AG08396 (cell line): ENCODE data around the gene CFB.
"Not testable (repeated sequence)": the region's sequence is repeated elsewhere in the genome, so short reads cannot be mapped to it uniquely, and the experiment has no call there.

Experiments
- DNase-seq: peaks from one replicate; pipeline ENCODE4 v3.0.0; 2012; ENCODE audit warnings: low spot score, mixed read lengths

CFB gene

GRCh38 chr6:31945507-31946369, at the start of gene CFB:
CFB (plus strand) TSS chr6:31946095; CDS start chr6:31946222, 127 bp downstream.
- DNase-seq = peak; percentile 88

GRCh38 chr6:31896493-31896855, 49.4 kb upstream of the CFB start:
- DNase-seq = no peak

GRCh38 chr6:31896856-31897611, 48.9 kb upstream of the CFB start:
- no peak for DNase-seq

- DNase-seq = peak; percentile 93
Measured at GRCh38 chr6:31897612-31898382, 48.1 kb upstream of the CFB start, which contains the start of gene EHMT2. EHMT2 (minus strand) TSS chr6:31897698; CDS start chr6:31897677, 21 bp downstream.

DNA sequence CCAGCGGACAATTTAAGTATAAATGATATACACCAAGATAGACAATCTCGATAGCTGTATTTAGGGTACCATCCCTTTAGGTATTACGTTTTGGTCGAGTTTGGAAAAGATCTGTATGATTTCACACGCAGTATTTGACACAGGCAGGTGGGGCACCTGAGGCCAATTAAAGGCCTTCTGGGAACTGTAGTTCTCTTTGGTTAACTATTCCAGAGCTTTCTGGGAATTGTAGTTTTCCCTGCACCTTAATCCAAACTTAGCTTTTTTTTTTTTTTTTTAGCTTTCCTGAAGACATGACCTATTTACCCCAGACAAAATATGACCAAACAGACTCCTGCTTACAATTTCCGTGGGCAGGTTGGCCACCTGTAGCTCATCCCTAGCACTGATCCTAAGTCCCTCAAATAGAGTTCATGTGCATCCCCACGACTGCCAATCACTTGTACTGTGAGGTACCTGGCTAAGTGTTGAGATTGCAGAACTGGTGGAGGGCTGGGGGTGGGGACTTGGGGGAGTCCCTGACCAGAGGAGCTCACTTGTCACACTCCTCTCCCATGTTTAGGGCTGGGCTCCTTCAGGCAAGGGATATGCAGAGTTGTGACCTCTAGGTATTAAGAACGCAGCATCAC, 47.4 kb upstream of the CFB start:
- no peak for DNase-seq

DNA sequence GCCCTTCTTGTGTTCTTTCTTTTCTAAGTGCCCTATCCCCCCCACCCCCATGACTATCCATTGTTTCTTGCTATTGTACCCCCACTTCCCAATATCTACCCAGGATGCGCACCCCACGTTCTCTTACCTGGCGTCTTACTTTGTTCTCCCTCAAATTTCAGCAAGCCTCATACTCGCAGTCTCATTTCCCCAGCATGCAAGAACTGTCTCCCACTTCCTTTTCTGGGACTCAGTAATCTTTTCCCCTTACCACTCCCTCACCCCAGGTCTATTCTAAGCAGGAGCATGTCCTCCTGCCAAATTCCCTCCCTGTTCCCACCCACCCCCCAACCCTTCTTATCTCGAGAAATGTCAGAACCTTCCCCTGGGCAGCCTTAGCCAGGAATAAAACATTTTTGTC, 46.7 kb upstream of the CFB start:
- DNase-seq = no peak

GRCh38 chr6:31899882-31900722, 45.8 kb upstream of the CFB start:
- no peak for DNase-seq

GRCh38 chr6:31900917-31901414, 44.9 kb upstream of the CFB start:
- DNase-seq = no peak

- DNase-seq = peak; percentile 80
Measured at GRCh38 chr6:31901415-31901952, 44.4 kb upstream of the CFB start.

DNA sequence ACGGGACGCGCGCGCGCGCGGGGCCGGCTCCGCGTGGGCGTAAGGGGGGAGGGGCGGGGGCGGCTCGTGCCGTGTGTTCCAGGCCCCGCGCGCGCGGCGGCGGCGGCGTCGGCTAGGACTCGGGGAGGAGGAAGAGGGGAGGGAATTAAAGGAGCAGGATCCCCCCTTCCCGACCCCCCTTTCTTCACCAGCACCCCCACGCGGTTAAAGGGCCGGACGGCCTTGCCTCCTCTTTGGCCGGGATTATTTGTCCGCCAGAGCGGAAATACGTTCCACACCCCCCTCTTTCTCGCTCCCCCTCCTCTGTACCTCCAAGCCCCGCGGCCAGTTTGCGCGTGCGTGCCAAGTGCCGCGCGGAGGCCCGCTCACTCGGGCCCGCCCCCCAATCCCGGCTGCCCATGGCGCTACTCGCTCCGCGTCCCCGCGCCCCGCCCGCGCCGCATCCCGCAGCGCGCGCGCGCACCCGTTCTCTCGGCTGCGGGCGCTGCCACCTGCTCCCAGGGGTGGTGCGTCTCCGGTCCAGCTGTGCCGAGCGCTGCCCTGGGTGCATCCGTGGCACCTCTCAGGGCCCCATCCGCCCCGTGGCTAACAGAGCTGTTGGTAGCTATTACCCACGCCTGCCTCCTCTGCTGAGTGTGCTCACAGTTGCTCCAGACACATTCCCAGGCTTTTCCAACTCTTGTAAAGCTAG, 43.8 kb upstream of the CFB start, which contains the start of gene ZBTB12:
Gene ZBTB12, minus strand, starts transcription at position 134 of the 691 bp plus-strand sequence. CDS start 781 bp downstream, outside the sequence.
- DNase-seq = peak; percentile 97

GRCh38 chr6:31903957-31904356, 41.9 kb upstream of the CFB start:
- DNase-seq = no peak

DNA sequence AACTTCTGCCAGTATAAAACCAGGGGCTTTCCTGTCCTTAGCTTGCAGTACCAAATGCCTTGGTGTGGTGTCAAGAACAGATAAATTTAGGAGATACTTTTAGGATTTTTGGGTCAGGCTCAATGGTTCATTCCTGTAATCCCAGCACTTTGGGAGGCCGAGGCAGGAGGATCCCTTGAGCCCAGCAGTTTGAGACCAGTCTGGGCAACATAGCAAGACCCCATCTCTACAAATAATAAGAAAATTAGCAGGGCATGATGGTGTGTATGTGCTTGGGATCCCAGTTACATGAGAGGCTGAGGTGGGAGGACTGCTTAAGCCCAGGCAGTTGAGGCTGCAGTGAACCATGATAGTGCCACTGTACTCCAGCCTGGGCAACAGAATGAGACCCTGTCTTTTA, 40.9 kb upstream of the CFB start:
- DNase-seq = no peak

- no peak for DNase-seq
Measured at GRCh38 chr6:31906122-31906521, 39.8 kb upstream of the CFB start.

- not testable (repeated sequence) for DNase-seq
Measured at GRCh38 chr6:31906727-31907126, 39.2 kb upstream of the CFB start.

- DNase-seq = peak; percentile 46
Measured at GRCh38 chr6:31907158-31907813, 38.6 kb upstream of the CFB start.

- not testable (repeated sequence) for DNase-seq
Measured at GRCh38 chr6:31908255-31908654, 37.6 kb upstream of the CFB start.

- DNase-seq = no peak
Measured at GRCh38 chr6:31908791-31909190, 37.1 kb upstream of the CFB start.

- not testable (repeated sequence) for DNase-seq
Measured at GRCh38 chr6:31909298-31909697, 36.6 kb upstream of the CFB start.
